VCaP (cell line): Measurements from ENCODE around the gene ATP10A.

Source experiments
- H3K27ac ChIP-seq: fragments of 450-650 bp; 2 replicates; pipeline ENCODE4 v1.5.1; 2017
- CTCF ChIP-seq: fragments of 450-650 bp; conservative IDR thresholded peaks from 2 replicates; pipeline ENCODE4 v1.5.1; 2017; ENCODE audit warnings: mild to moderate bottlenecking, moderate library complexity

Gene ATP10A

GRCh38 chr15:25892126-25892525, 29.0 kb upstream of the ATP10A start:
- TF ChIP-seq CTCF: no peak
- no peak overlapping the region for H3K27ac ChIP-seq

GRCh38 chr15:25891081-25891480, 28.0 kb upstream of the ATP10A start:
- no peak overlapping the region for H3K27ac ChIP-seq

GRCh38 chr15:25890529-25890928, 27.4 kb upstream of the ATP10A start:
- H3K27ac ChIP-seq: no peak overlapping the region
- TF ChIP-seq CTCF: no peak

More at GRCh38 chr15:25891081-25891480, 28.0 kb upstream of the ATP10A start:
- no peak for TF ChIP-seq CTCF

- no peak for TF ChIP-seq CTCF
- H3K27ac ChIP-seq: no peak overlapping the region
These were observed 24.7 kb upstream of the ATP10A start for GRCh38 chr15:25887870-25888269.

- no peak for TF ChIP-seq CTCF
- H3K27ac ChIP-seq: no peak overlapping the region
These were observed 23.5 kb upstream of the ATP10A start for GRCh38 chr15:25886498-25887140.

GRCh38 chr15:25884370-25884769, 21.2 kb upstream of the ATP10A start:
- no peak for TF ChIP-seq CTCF
- no peak overlapping the region for H3K27ac ChIP-seq

- H3K27ac ChIP-seq: no peak overlapping the region
- TF ChIP-seq CTCF: no peak
These were observed 20.5 kb upstream of the ATP10A start for GRCh38 chr15:25883463-25884259.
